Esophagus muscularis mucosa (tissue), 3 donors: Measurements from ENCODE around the gene B4GALT6.

ENCODE experiments used
- CTCF ChIP-seq, 3 experiments: fragments of 200-600 bp in 2 of 3; fragments of 450-650 bp in 1 of 3; sonication (generic) in 2 of 3; IDR thresholded peaks; one replicate each; pipeline ENCODE4 v1.5.1; 2017 to 2019; ENCODE audit warnings: antibody characterized with exemption in 3 of 3, mild to moderate bottlenecking in 2 of 3, moderate library complexity in 1 of 3
- POLR2A ChIP-seq: fragments of 450-650 bp; IDR thresholded peaks from one replicate; pipeline ENCODE4 v1.6.1; 2017; ENCODE audit warnings: antibody characterized with exemption, moderate library complexity, mild to moderate bottlenecking, low read depth
- POLR2AphosphoS5 ChIP-seq, 2 donors: sonication (generic); formaldehyde crosslinking; IDR thresholded peaks; one replicate each; pipeline ENCODE4 v1.6.1; 2017; ENCODE audit warnings: antibody characterized with exemption in 2 of 2

DNA sequence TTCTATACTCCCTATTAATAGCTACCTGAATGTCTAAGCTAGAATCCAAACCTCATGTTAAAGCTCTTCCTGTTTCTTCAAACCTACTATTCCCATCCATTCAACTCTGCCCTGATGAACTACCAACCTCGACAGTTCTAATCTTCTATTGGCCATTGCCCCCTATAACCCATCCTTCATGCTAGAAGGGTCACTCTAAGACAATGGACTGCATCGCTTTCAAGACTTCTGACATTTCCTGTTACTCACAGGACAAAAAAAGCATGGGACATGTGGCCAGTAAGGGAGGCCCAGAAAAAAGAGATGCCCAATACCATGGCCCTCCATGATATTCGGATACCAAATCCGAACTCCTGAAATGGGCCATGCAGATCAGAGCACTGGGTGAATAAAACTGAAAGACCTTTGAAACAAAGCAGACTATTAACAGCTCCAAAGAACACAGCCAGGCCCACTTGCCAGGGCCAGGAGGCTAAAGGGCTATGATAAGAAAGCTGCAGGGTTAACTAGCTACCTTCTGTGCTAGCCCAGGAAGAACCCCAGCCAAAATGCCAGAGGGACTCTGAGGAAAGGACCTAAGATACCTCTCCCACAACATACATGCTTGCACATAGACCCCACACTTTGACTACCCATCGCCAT lies 4.5 kb downstream of the B4GALT6 start:
- TF ChIP-seq CTCF (IDR thresholded peaks at IDR 0.05) (no peak), POLR2A (no peak), POLR2AphosphoS5 (IDR thresholded peaks at IDR 0.05) (no peak)
